ENCODE data around the gene PTPRQ.
"Not testable (repeated sequence)": the region's sequence is repeated elsewhere in the genome, so short reads cannot be mapped to it uniquely, and the experiment has no call there.

PTPRQ gene

GRCh38 chr12:80477521-80478145 lies 33.6 kb downstream of the PTPRQ start:
- not testable (repeated sequence) for DNase-seq

- no peak for DNase-seq
These were observed 40.7 kb downstream of the PTPRQ start for GRCh38 chr12:80484746-80485145.

- DNase-seq = no peak
These were observed 41.4 kb downstream of the PTPRQ start for GRCh38 chr12:80485222-80485987.

GRCh38 chr12:80490329-80490728 lies 46.3 kb downstream of the PTPRQ start:
- no peak for DNase-seq

GRCh38 chr12:80491166-80491565 lies 47.1 kb downstream of the PTPRQ start:
- DNase-seq = no peak

GRCh38 chr12:80493466-80493865 lies 49.4 kb downstream of the PTPRQ start:
- no peak for DNase-seq

- no peak for DNase-seq
These were observed 50.8 kb downstream of the PTPRQ start for GRCh38 chr12:80494836-80495235.

GRCh38 chr12:80498059-80498728 lies 54.2 kb downstream of the PTPRQ start:
- no peak for DNase-seq

- DNase-seq = no peak
These were observed 60.5 kb downstream of the PTPRQ start for GRCh38 chr12:80504389-80505163.

GRCh38 chr12:80509781-80510556 lies 65.9 kb downstream of the PTPRQ start:
- DNase-seq = no peak

GRCh38 chr12:80512781-80513180 lies 68.7 kb downstream of the PTPRQ start:
- no peak for DNase-seq

- no peak for DNase-seq
These were observed 69.2 kb downstream of the PTPRQ start for GRCh38 chr12:80513211-80513610.

GRCh38 chr12:80517655-80518054 lies 73.6 kb downstream of the PTPRQ start:
- no peak for DNase-seq

GRCh38 chr12:80531646-80532045 lies 87.6 kb downstream of the PTPRQ start:
- no peak for DNase-seq

GRCh38 chr12:80539029-80539428 lies 95.0 kb downstream of the PTPRQ start:
- DNase-seq = no peak

GRCh38 chr12:80549298-80549697 lies 105.3 kb downstream of the PTPRQ start:
- no peak for DNase-seq

GRCh38 chr12:80551897-80552296 lies 107.9 kb downstream of the PTPRQ start:
- no peak for DNase-seq

- no peak for DNase-seq
These were observed 109.3 kb downstream of the PTPRQ start for GRCh38 chr12:80553316-80553715.

- DNase-seq = no peak
These were observed 112.5 kb downstream of the PTPRQ start for GRCh38 chr12:80556566-80556965.

GRCh38 chr12:80559766-80560165 lies 115.7 kb downstream of the PTPRQ start:
- no peak for DNase-seq

GRCh38 chr12:80565271-80565670 lies 121.2 kb downstream of the PTPRQ start:
- DNase-seq = no peak

- DNase-seq = no peak
These were observed 123.4 kb downstream of the PTPRQ start for GRCh38 chr12:80567401-80567800.

Measured in hematopoietic multipotent progenitor cell treated with erythropoietin and hydrocortisone succinate and interleukin-3 and kit ligand, for 6 days (in vitro differentiated cells).